T follicular helper cell (primary cell): ENCODE measurements around the gene ZC3H6.
"Not testable (repeated sequence)": the region's sequence is repeated elsewhere in the genome, so short reads cannot be mapped to it uniquely, and the experiment has no call there.

ENCODE experiments used
- DNase-seq: peaks from one replicate; pipeline ENCODE4 v3.0.0-alpha.2; 2020; ENCODE audit warnings: low read depth

ZC3H6 gene

DNA sequence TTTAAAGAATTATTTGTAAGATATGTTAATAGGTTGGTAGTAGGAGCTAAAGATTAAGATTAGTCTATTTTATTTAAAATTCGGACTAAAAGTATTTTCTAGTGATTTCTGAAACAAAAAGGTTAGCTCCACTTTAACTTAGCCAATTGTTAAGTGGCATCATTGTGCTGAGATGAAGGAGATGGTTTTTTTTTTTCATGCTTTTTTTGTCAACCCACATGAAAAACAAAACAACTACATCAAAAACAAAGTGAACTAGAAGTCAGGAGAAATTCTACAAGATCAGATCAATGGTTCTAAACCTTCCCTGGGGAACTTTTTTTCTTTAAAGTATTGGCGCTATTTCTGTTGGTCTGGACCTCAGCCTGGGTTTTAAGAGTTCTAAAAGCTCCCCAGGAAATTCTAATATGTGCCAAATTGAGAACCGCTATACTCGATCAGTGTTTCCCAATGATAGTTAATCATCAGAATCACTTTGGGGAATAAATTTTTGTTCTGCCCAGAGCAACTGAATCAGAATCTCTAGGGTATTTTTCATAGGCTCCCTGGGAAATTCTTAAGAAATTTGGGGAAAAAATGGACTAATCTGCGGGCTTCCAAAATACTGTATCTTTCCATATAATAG is 2.3 kb downstream of the ZC3H6 start:
- no peak for DNase-seq

DNA sequence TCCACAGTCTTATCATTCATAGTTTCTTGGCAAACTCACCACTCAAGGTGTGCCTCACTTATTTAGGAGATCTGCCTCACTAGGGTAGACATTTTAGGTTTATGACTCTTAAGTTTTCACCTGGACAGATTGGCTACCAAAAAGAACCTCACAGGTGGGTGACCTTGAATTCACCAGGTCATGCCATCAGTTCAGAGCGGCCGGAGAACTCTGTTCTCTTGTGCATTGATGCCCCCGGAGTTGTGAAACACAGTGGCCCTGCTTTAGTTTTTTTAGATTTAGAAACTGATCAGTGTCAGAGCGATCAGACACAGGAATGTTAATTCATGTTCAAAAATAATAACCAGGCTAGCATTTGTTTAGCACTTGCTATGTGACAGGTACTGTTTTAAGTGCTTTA is 6.7 kb downstream of the ZC3H6 start:
- not testable (repeated sequence) for DNase-seq

DNA sequence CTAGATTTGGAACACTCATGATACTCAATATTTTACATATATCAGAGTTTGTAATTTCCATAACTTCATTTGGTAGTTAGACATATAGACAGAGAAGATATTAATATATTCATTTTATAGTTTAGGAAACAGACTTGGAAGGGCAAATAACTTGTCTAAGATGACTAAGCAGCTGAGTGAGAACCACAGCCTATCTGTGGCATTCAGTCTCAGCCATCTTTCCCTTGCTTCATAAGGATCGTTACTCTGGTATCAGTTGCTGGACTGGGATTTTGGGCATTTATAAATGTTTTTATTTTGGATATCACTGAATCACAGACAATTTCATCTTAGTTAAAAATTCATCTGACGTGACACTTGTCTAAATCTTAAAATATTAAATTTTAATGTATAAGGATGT is 8.1 kb downstream of the ZC3H6 start:
- not testable (repeated sequence) for DNase-seq

DNA sequence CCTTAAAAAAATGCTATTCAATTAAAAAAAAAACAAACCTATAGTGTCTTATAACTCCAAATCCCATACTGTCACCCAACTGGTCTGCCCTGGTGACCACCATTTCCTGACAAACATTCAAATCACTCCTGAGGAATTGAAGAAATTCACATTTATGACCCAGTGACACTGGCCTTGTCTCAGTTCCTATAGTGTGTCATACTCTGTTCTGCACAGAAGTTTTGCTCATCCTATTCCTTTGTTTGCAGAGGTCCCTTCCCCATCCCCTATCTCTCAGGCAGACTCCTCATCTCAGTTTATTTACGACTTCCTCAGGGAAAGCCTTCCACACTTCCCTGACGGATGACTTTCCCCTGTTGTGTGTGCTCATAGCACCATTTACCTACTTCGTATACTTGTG is 14.7 kb downstream of the ZC3H6 start:
- DNase-seq = no peak

DNA sequence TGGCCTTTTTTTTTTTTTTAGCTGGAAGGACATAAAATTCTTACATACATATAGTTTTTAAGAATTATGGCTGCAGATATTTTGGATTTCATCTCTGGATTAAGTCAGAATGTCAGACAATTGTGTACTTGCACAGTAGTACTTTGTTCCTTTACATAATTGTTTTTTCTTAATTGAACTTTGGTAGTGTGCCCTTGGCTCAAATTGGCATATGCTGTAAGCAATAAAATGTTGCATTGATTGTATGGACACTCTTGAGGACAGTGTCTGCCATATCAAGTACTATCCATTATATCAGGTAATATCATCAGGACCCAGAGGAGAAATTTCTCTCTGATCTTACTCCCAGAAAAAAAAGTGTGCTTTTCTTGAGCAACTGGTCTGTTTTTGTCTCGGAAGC is 15.3 kb downstream of the ZC3H6 start:
- no peak for DNase-seq

DNA sequence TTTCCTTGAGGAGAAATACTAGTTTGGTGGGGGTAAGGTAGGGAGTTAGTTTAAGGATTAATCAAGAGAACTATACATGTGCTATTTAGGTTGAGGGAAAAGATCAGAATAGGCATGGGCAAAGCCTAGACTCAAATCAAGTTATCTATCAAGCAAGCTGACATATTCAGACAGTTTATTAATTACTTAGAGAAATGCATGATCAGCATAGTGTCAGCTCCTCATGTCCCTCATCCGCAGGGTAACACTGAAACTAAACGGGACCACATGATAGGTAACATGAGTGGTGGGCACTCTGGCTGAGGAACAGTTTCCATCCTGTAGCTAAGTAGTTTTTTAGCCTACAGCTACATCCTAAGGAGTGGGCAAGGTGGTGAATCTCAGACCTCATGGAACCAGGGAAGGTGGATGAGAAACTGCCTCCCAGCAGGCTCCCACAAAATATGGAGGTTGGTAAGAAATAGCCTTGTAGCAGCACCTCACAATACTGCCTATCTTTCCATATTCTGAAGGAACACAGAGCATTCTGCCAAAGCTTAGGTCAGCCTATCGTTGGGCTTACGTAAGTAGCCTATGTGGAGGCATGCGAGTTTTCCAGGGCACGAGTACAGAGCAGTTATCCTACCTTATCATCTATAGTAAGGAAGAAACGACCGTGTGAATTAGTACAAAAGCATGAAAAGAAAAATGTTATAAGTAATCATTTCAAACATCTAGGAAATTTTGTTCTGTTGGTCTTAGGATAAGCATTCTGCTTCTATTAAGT is 18.4 kb downstream of the ZC3H6 start:
- DNase-seq = no peak

DNA sequence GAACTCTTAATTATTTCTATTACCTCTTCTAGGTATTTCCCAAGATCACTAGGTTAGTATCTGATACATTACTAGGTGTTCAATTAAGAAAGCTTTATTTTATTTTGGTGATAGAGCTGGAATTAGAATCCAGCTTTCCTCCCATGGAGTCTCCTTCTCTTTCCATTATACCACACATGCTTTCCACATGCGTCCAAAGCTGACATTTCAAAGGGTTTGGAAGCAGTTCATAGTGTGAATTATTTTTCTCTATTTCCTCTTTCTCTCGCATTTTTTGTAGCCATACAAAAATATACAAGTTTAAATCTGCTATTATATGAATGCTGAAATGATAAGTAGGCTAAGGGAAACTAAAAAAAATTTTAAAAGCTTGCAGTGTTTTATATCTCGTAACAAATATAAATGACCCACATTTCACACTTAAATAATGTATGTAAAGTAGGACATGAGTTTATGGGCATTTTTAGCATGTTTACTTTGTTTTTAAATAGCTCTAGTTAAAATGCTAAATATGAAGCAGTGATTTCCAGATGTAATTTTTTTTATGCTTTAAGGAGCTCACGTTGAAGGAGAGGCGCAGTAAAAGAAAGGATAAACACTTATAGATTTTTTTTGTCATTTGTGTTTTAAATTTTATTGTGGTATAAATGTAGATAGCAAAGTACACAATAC is 20.1 kb downstream of the ZC3H6 start:
- DNase-seq = no peak

DNA sequence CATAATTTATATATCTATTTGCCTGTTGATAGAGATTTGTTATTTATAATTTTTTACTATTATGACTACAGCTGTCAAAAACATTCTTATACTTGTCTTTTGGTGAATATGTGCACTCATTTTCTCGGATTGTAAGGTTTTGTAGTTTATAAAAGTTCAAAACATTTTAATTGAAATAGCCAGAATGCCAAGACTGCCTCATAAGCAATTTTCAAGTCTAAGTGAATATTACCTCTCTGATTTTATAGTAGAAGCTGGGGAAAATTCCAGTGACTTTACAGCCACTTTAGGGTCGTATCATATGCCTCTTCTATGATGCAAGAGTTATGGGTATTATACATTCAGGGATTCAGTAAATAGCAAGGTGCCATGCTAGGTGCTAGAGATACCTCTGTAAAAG is 21.0 kb downstream of the ZC3H6 start:
- DNase-seq = no peak

DNA sequence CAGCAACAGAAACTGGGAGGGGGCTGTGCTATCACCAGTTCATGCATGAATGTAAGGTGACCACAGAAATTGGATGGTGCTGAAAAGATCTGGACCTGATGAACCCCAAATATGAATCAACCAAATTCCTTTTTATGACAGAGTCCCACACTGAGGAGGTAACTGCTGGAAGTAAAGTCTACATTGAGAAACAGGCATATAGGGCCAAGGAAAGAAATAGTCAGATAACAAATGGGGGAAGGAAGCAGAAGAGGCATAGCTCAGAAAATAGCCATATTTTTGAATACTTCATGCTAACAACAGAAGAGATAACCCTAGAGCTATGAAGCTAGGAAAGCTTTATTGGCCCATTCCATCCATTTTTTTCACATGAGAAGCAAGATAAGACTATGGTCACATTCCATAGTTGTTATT is 25.8 kb downstream of the ZC3H6 start:
- no peak for DNase-seq

DNA sequence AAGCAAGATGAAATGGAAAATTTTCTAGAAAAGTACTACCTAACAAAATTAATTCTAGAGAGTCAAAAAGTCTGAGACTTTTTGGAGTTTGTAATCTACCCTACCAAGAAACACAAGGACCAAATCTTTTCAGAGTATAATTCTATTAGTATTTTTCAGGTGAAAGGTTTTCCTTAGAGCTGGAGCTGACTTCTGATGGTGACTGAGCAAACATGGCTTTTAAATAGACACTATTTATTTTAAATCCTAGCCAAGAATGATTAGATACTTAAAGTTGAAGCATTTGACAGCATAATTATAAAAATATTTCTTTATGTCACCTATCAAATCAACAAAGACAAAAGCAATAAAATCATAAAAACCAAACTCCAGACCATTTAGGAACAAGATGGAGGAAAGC is 26.6 kb downstream of the ZC3H6 start:
- no peak for DNase-seq

DNA sequence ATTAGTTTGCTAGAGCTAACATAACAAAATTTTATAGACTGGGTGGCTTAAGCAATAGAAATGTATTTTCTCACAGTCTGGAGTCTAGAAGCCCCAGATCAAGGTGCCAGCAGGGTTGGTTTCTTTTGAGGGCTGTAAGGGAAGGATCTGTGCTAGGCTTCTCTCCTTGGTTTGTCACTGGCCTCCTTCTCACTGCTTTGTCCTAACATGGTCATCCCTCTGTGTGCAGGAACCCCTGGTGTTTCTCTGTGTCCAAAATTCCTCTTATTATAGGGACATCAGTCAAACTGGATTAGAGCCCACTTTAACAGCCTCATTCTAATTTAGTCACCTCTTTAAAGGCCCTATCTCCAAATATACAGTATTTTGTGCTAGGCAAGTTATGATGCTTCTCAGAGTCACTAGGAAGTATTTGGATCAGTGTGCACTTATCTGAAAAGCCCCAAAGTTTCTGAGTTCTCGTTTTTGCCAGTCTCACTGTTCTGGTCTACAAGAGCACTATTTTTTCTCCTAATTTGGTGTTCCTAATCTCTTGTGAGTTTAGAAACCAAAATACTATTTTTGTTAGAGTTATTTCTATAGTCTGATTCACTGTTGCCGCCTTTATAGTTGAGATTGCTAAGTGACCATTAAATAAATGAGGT is 29.0 kb downstream of the ZC3H6 start:
- no peak for DNase-seq

DNA sequence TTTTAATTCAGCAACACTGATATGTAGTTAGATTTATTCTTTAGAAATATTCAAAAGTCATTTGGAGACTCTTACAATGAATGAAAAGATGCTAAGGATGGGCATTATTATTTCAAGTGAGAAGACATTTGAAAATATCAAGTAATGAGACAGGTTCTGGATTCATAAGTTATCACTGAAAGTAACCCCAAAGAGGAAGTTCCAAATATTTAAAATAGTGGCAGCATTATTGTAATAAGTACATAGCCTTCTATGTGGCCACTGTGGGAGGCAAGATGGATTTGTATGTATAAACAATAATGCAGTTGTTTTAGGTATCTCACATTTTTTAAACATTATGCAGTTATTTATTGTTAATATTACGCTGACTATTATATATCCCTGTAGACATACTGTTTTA is 29.7 kb downstream of the ZC3H6 start:
- no peak for DNase-seq

DNA sequence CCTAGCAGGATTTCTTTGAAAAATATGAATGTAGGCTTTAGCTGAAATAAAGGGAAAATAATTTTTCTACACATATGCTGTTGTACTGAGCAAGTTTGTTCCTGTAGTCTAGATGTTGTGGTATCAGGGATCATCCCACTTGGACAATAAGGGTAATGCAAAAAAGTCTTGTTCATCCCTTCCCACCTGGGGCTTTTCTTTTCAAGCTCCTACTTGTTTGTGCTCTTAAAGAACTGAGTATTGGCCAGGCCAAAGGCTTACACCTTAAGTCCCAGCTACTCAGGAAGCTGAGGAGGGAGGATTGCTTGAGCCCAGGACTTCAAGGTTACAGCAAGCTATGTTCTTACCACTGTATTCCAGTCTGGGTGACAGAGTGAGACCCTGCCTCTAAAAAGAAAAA is 35.5 kb downstream of the ZC3H6 start:
- DNase-seq = no peak

DNA sequence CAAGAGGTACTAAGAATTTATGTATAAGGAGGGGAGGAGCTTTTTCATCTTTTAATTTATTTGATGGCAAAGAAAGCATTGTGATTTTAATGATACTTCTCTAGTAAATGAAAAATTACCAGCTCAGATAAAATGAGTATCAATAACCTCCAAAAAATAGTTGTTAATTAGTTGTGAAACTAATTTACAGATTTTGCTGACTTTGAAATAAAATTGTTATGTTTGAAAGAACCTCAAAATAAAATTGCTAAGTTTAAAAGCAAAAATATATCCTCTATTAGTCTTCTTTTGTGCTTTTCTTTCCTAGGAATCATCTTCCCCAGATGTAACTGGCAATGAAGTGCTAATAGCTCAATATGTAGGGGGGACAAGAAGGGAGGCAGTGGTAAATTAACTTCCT is 36.5 kb downstream of the ZC3H6 start:
- no peak for DNase-seq

DNA sequence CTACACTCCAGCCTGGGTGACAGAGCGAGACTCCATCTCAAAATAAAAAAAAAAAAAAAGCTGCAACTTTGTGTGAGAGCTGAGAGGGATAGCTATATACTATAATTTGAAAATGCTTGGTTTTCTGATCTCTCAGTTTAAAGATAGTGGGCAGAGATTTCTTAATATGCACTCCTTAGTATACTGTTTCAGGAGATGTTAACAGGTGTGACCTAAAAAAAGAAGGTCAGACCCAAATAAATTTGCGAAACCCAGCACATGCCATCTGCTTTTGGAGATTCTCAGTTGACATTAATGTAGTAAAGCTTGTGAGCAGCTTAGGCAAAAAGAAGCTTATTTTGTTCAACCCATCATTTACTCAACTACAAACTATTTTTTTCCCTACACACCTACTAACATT is 37.4 kb downstream of the ZC3H6 start:
- no peak for DNase-seq

DNA sequence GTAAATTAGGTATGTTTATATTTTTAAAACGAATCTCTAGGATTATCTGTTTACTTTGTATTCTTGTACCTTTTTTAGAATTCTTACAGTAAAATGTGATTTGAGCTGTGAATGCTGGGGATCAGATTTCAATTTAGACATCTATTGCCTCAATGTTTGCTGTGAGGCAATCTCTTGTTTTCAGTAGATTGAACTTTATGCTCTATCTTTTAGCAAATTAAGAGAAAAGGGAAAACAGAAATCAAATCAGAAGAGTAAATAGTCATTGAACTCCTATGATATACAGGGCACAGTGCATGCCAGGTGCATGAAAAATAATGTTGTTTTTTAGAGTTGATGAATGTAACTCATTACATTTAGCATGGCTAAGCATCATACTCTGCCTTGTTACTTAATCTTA is 39.5 kb downstream of the ZC3H6 start:
- DNase-seq = no peak

DNA sequence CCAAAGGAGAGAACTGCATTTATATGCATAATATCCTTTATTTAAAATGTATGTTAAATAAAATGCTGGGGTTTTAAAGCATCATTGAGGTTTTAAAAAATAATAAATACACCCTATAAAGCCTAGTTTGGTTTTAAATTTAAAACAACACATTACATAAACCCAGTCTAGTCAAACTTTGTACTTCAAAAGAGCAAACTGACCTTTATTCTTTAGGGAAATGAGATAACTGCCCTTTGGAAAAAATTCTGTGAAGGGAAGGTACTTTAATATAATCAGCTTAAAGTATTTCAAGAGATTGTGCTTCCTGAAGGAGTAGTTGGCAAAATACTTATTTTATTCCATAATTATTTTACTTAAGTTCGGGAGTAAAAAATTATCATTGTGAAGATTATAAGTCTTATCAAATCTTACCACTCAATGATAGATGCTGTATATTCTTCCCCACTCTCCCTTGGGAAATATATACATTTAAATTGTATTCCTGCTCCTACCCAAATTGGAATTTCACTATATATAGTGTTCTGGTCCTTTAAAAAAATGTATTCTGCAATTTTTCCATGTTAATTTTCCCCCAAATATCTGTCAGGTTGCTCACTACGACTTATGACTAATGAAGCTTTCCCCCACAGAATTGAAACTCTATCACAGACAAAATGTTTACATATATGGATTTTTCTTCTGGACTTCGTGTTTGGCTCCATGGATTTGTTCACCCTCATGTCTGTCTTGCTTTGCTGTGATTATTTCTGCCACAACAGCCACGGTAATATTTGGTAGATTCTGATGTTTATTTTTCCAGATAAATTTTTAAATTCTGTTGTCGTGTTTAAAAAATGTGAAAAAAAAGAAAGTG is 42.1 kb downstream of the ZC3H6 start:
- DNase-seq = no peak

DNA sequence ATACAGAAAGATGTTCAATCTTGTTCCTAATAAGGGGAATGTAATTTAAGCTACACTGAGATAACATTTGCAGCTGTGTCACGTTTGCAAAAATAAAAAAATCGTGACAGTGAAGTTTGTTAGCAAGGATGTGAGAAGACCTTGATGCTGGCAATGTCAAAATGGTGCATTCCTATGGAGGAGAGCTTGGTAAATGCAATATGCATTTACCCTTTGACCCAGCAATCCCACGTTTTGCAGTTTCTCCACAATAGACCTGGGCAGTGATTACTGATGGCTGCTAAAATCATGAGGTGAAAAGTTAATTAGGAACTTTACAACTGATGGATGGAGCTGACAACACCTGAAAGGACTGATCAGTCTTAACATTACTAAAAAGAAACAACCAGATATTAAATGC is 43.1 kb downstream of the ZC3H6 start:
- no peak for DNase-seq

DNA sequence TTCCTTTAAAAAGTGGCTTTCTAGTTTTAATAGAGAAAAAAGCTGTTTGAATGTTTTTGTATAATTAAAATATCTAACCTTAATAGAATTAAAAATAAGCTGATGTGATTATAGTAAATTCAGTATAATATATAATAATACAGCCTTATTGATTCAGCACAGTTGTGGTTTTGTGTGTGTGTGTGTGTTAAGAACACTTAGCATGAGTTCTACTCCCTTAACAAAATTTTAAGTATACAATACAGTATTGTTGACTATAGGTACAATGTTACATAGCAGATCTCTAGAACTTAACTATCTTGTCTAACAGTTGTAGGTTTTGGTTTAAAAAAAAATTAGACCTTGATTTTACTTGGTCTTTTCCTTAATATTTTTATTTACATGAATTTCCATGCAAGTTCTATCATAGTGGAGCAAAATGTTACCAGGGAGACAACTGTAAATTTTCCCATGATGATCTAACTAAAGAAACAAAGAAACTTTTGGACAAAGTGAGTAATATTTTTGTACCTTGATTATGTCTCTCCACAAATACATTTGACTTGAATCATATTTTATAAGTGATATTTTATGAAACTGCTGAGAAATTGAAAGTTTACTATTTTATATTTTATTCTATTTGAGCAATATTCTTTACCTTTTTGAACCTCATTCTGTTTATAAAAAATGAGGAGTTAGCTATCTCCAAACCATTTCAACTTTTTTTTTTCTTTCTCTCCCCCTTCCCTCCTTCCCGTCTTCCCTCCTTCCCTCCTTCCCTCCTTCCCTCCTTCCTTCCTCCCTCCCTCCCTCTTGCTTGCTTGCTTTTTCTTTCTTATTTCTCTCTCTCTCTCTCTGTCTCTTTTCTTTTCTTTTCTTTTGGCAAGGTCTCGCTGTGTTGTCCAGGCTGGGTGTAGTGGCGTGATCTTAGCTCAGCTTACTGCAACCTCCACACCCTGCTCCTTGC is 46.3 kb downstream of the ZC3H6 start:
- DNase-seq = no peak

DNA sequence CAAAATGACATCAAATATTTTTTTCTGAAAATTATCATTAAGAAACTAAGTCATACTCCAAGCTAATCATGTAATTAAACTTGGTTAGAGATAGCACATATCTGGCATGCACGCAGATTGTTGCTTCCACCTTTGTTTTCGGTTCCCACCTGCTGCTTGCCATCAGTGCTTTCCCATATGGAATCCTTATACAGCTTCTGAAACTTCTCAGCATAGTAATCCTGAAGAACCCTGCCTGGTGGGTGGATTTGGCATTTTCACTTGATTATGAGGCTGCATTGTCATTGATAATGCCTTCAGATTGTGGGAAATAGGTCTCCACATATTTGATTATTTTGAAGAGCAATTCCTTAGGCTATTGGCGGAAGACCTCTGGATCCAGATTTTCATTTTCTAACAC is 47.5 kb downstream of the ZC3H6 start:
- no peak for DNase-seq
